A673 (cell line): ENCODE results near the gene ZBTB6. TPM values are rescaled to one million over a fixed set of nuclear protein-coding genes. Genes with fewer than 3 reads are reported as not detected.

Source experiments
- BruUV-seq: library from RNA; stranded (reverse); fragments of 400-500 nt; replicated peaks from 2 replicates; lab custom pipeline; 2021; lab: Mats Ljungman, UMichigan
- CTCF ChIA-PET: fragments of 300-600 bp; sonication (Branson Sonifier 250); formaldehyde crosslinking; loops from one replicate; lab custom pipeline; 2022; ENCODE audit warnings: antibody characterized with exemption; lab: Charles Lee
- POLR2A ChIA-PET: fragments of 300-600 bp; sonication (Branson Sonifier 250); formaldehyde crosslinking; loops from one replicate; lab custom pipeline; 2022; ENCODE audit warnings: antibody characterized with exemption; ENCODE audit not compliant: low non-redundant PET; lab: Charles Lee
- DNase-seq: peaks from one replicate; pipeline ENCODE4 v3.0.0-alpha.2; 2015; ENCODE audit warnings: low spot score
- H3K27ac ChIP-seq: fragments of 200-600 bp; sonication (generic); 2 replicates; pipeline ENCODE4 v1.5.1; 2016; ENCODE audit warnings: mixed run types, low read depth, mild to moderate bottlenecking, mixed read lengths, antibody characterized with exemption, low read length; ENCODE audit not compliant: poor library complexity, severe bottlenecking
- H3K27me3 ChIP-seq: fragments of 200-600 bp; sonication (generic); replicated peaks from 2 replicates; pipeline ENCODE4 v1.6.1; 2017; ENCODE audit warnings: mixed run types, low read depth, mild to moderate bottlenecking, mixed read lengths, antibody characterized with exemption, low read length; ENCODE audit not compliant: insufficient read depth, poor library complexity
- H3K36me3 ChIP-seq: fragments of 200-600 bp; sonication (generic); 2 replicates; pipeline ENCODE4 v1.6.1; 2016; ENCODE audit warnings: mixed run types, mild to moderate bottlenecking, mixed read lengths, antibody characterized with exemption, low read length; ENCODE audit not compliant: insufficient read depth, poor library complexity, severe bottlenecking
- H3K4me1 ChIP-seq: fragments of 200-600 bp; sonication (generic); 2 replicates; pipeline ENCODE4 v1.6.1; 2017; ENCODE audit warnings: mixed run types, mild to moderate bottlenecking, mixed read lengths, antibody characterized with exemption, low read length; ENCODE audit not compliant: insufficient read depth, poor library complexity, severe bottlenecking
- H3K4me3 ChIP-seq: fragments of 200-600 bp; sonication (generic); 2 replicates; pipeline ENCODE4 v1.5.1; 2016; ENCODE audit warnings: low read depth, mixed run types, mild to moderate bottlenecking, mixed read lengths, low read length; ENCODE audit not compliant: poor library complexity, severe bottlenecking
- H3K9me3 ChIP-seq: fragments of 200-600 bp; sonication (generic); 2 replicates; pipeline ENCODE4 v1.6.1; 2016; ENCODE audit warnings: mixed run types, low read depth, mild to moderate bottlenecking, mixed read lengths, antibody characterized with exemption, low read length; ENCODE audit not compliant: poor library complexity, severe bottlenecking
- CTCF ChIP-seq: fragments of 300-800, 200-600 bp; sonication (generic); conservative IDR thresholded peaks from 2 replicates; pipeline ENCODE4 v1.5.1; 2017; ENCODE audit warnings: low read depth, mild to moderate bottlenecking, antibody characterized with exemption, low read length, moderate library complexity, mixed read lengths
- EZH2 ChIP-seq: fragments of 200-600 bp; sonication (generic); IDR thresholded peaks from 2 replicates; pipeline ENCODE4 v1.6.1; 2017; ENCODE audit warnings: borderline replicate concordance, low read depth, mild to moderate bottlenecking, mixed read lengths, antibody characterized with exemption, low read length; ENCODE audit not compliant: poor library complexity, severe bottlenecking
- intact Hi-C: fragments of 100-400 bp; cut with micrococcal nuclease; formaldehyde crosslinking; loops from one replicate; pipeline ENCODE4 v1.10.0; 2022; ENCODE audit not compliant: unreplicated experiment
- total RNA-seq: library from RNA; stranded (reverse); gene quantifications from 2 replicates; pipeline ENCODE4 v1.2.3, GENCODE V29; 2021

The ZBTB6 gene
- total RNA-seq, 1 experiment from 2014 or later = 10.4 TPM

- Histone ChIP-seq H3K27me3 (no peaks in the 10 kb centered on the region), H3K9me3 (no peaks in the 10 kb centered on the region), H3K36me3 (peaks cover 54% of the 10 kb centered on the region), H3K4me3 (no peak overlapping the region), H3K4me1 (no peaks in the 10 kb centered on the region), H3K27ac (no peak overlapping the region)
- BruUV-seq = no TSS peak
- no peak for DNase-seq
- intact Hi-C loops = no loop called here
- POLR2A ChIA-PET = no interaction called here
- CTCF ChIA-PET = no interaction called here
- TF ChIP-seq EZH2 (no peak), CTCF (no peak)
Measured at GRCh38 chr9:122888480-122888879, 24.6 kb downstream of the ZBTB6 start.

- H3K27ac ChIP-seq = no peak overlapping the region
- no peak overlapping the region for H3K4me3 ChIP-seq
- H3K36me3 ChIP-seq = peaks cover 66% of the 10 kb centered on the region
- no peaks in the 10 kb centered on the region for H3K9me3 ChIP-seq
- CTCF ChIA-PET = interaction anchor here (0.6 kb wide), 1 partner anchor 108 kb away, joined by 5 read pairs; no protein-coding TSS in a partner anchor
- POLR2A ChIA-PET = no interaction called here
- no peaks in the 10 kb centered on the region for H3K27me3 ChIP-seq
- DNase-seq = no peak
- no TSS peak for BruUV-seq
- no peaks in the 10 kb centered on the region for H3K4me1 ChIP-seq
- TF ChIP-seq EZH2 (no peak), CTCF (no peak)
- intact Hi-C loops = no loop called here
Measured at GRCh38 chr9:122883125-122883524, 30.0 kb downstream of the ZBTB6 start.

GRCh38 chr9:122879443-122879842 lies 33.7 kb downstream of the ZBTB6 start:
- Histone ChIP-seq H3K9me3 (no peaks in the 10 kb centered on the region), H3K27me3 (no peaks in the 10 kb centered on the region), H3K36me3 (peaks cover 82% of the 10 kb centered on the region), H3K27ac (no peak overlapping the region), H3K4me1 (no peaks in the 10 kb centered on the region), H3K4me3 (no peak overlapping the region)
- no peak for DNase-seq
- intact Hi-C loops = no loop called here
- POLR2A ChIA-PET = no interaction called here
- no TSS peak for BruUV-seq
- TF ChIP-seq EZH2 (no peak), CTCF (no peak)
- CTCF ChIA-PET = no interaction called here
